B cell (primary cell): ENCODE measurements around the gene DNAAF5. TPM values are rescaled to one million over a fixed set of nuclear protein-coding genes. Genes with fewer than 3 reads are reported as not detected.

Experiments
- ATAC-seq: fragments of 200-7000 bp; cut with Tn5 transposase; one replicate; pipeline ENCODE4 v1.10.0; 2021; ENCODE audit warnings: low read depth, mild to moderate bottlenecking, moderate number of reproducible peaks, moderate library complexity
- CTCF ChIA-PET: fragments of 350-600 bp; sonication (Branson Sonifier 250); formaldehyde crosslinking; loops from one replicate; lab custom pipeline; 2021; ENCODE audit warnings: antibody characterized with exemption, inconsistent platforms; lab: Charles Lee
- POLR2A ChIA-PET: fragments of 350-600 bp; sonication (Branson Sonifier 250); formaldehyde crosslinking; loops from one replicate; lab custom pipeline; 2021; ENCODE audit warnings: antibody characterized with exemption; lab: Charles Lee
- DNase-seq: peaks from one replicate; pipeline ENCODE4 v3.0.0; 2013
- H2AFZ ChIP-seq: 2 replicates; pipeline ENCODE4 v1.6.1; 2012; ENCODE audit warnings: mild to moderate bottlenecking, low read depth, low read length; ENCODE audit not compliant: insufficient read depth, poor library complexity, severe bottlenecking
- H3K27ac ChIP-seq, 2 donors: 1 replicate in 1 of 2; 2 replicates in 1 of 2; pipeline ENCODE4 v1.5.1; 2012 to 2013; ENCODE audit warnings: low read length in 2 of 2, mild to moderate bottlenecking in 2 of 2, moderate library complexity in 1 of 2
- H3K27me3 ChIP-seq, 4 experiments: fragments of 200-600 bp in 1 of 4; sonication (generic) in 1 of 4; replicated peaks in 1 of 4; 1 replicate in 2 of 4; 2 replicates in 2 of 4; pipeline versions ENCODE4 v1.6.1 to v1.7.0; 2013 to 2016; ENCODE audit warnings: low read length in 3 of 4, mild to moderate bottlenecking in 2 of 4, mixed read lengths in 1 of 4, moderate library complexity in 1 of 4; ENCODE audit not compliant: insufficient read depth in 4 of 4, control insufficient read depth in 3 of 4; ENCODE audit errors: control extremely low read depth in 1 of 4
- H3K36me3 ChIP-seq, 2 experiments: replicated peaks in 1 of 2; 1 replicate in 1 of 2; 2 replicates in 1 of 2; pipeline versions ENCODE4 v1.6.1 to v1.7.1; 2013; ENCODE audit warnings: low read length in 1 of 2; ENCODE audit not compliant: insufficient read depth in 2 of 2, control insufficient read depth in 1 of 2; ENCODE audit errors: control extremely low read depth in 1 of 2, extremely low read depth in 1 of 2
- H3K4me1 ChIP-seq, 2 donors: fragments of 200-600 bp in 1 of 2; sonication (generic) in 1 of 2; 1 replicate in 1 of 2; 2 replicates in 1 of 2; pipeline versions ENCODE4 v1.5.1 to v1.6.1; 2013 to 2017; ENCODE audit warnings: low read length in 2 of 2; ENCODE audit not compliant: control insufficient read depth in 2 of 2, insufficient read depth in 2 of 2
- H3K4me2 ChIP-seq: replicated peaks from 2 replicates; pipeline ENCODE3; 2012; ENCODE audit warnings: mild to moderate bottlenecking, low read depth, low read length; ENCODE audit not compliant: poor library complexity, severe bottlenecking
- H3K4me3 ChIP-seq, 5 experiments: fragments of 200-600 bp in 1 of 5; sonication (generic) in 1 of 5; 1 replicate in 3 of 5; 2 replicates in 2 of 5; pipeline versions ENCODE4 v1.5.1 to v1.7.0; 2011 to 2016; ENCODE audit warnings: low read length in 4 of 5, mild to moderate bottlenecking in 4 of 5, low read depth in 2 of 5, control low read depth in 1 of 5, moderate library complexity in 1 of 5; ENCODE audit not compliant: insufficient read depth in 1 of 5; ENCODE audit errors: control extremely low read depth in 1 of 5, extremely low read depth in 1 of 5
- H3K79me2 ChIP-seq: fragments of 200-600 bp; sonication (generic); one replicate; pipeline ENCODE4 v1.6.0; 2016; ENCODE audit warnings: low read length; ENCODE audit not compliant: control insufficient read depth, insufficient read depth
- H3K9ac ChIP-seq: fragments of 200-600 bp; sonication (generic); 2 replicates; pipeline ENCODE4 v1.6.1; 2017; ENCODE audit warnings: mild to moderate bottlenecking, low read length, moderate library complexity
- H3K9me3 ChIP-seq, 3 donors: one replicate each; pipeline versions ENCODE4 v1.6.1 to v1.7.1; 2013; ENCODE audit warnings: low read length in 2 of 3; ENCODE audit not compliant: control insufficient read depth in 2 of 3, insufficient read depth in 1 of 3; ENCODE audit errors: control extremely low read depth in 1 of 3
- H4K20me1 ChIP-seq: 2 replicates; pipeline ENCODE4 v1.6.0; 2012; ENCODE audit warnings: mild to moderate bottlenecking, low read length; ENCODE audit not compliant: insufficient read depth, control insufficient read depth, poor library complexity, severe bottlenecking
- H3K27ac Mint-ChIP-seq: one replicate; pipeline ENCODE4 v1.8.0; 2021; ENCODE audit warnings: mixed read lengths
- H3K27me3 Mint-ChIP-seq: one replicate; pipeline ENCODE4 v1.8.0; 2021; ENCODE audit warnings: mixed read lengths
- H3K4me1 Mint-ChIP-seq: one replicate; pipeline ENCODE4 v1.8.0; 2021; ENCODE audit warnings: mixed read lengths
- H3K4me3 Mint-ChIP-seq: one replicate; pipeline ENCODE4 v1.8.0; 2021; ENCODE audit warnings: mixed read lengths
- H3K9me3 Mint-ChIP-seq: one replicate; pipeline ENCODE4 v1.8.0; 2022; ENCODE audit warnings: mixed read lengths; ENCODE audit not compliant: insufficient read depth
- EZH2 ChIP-seq: IDR thresholded peaks from 2 replicates; pipeline ENCODE4 v1.6.1; 2012; ENCODE audit warnings: borderline replicate concordance, low read depth, mild to moderate bottlenecking, moderate library complexity, low read length; ENCODE audit not compliant: insufficient read depth, poor library complexity, severe bottlenecking
- WGBS: methylation state at CpG from one replicate; pipeline ENCODE4 v1.1.5; 2013; ENCODE audit warnings: missing lambda C conversion rate; ENCODE audit not compliant: insufficient coverage; 5-methylcytosine and 5-hydroxymethylcytosine counted together
- intact Hi-C: fragments of 100-400 bp; cut with micrococcal nuclease; formaldehyde crosslinking; loops from one replicate; pipeline ENCODE4 v1.10.0; 2022
- polyA plus RNA-seq: library from polyadenylated mRNA; depleted of rRNA; stranded (reverse); fragments of >200 nt; gene quantifications from 2 replicates; pipeline ENCODE4 v1.2.3, GENCODE V29; 2012
- total RNA-seq, 2 donors: library from RNA; stranded (reverse); fragments of 120-200 nt in 1 of 2; gene quantifications; 1 replicate in 1 of 2; 2 replicates in 1 of 2; pipeline versions ENCODE4 v1.2.3 to v1.2.4, GENCODE V29; 2013 to 2022
- TF ChIP-seq, protein P1 (sequence below): fragments of 200-600 bp; IDR thresholded peaks from one replicate; pipeline ENCODE4 v1.8.0; 2022; ENCODE audit warnings: antibody characterized with exemption, mild to moderate bottlenecking

Gene DNAAF5
- total and polyA plus RNA-seq, 2 donors (not counting 1 experiment from before 2014, with no cell fraction given), result 18.0 to 21.4 TPM

DNA sequence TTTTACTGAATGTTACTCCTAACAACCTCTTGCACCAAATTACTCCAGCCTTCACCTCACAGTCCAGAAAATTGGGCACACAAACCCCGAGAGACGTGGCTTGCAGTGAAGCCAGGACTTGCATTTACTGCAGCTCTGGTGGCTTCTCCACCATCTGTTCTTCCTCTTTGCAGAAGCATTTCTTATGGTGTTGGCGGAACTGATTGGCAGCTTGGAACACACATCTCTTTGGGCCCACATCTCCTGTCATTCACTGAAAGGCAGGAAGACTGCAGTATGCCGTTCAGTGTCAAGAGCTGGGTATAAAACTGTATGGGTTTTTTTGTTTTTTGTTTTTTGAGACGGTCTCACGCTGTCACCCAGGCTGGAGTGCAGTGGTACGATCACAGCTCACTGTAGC lies 38.9 kb downstream of the DNAAF5 start:
- intact Hi-C loops, result no loop called here

DNA sequence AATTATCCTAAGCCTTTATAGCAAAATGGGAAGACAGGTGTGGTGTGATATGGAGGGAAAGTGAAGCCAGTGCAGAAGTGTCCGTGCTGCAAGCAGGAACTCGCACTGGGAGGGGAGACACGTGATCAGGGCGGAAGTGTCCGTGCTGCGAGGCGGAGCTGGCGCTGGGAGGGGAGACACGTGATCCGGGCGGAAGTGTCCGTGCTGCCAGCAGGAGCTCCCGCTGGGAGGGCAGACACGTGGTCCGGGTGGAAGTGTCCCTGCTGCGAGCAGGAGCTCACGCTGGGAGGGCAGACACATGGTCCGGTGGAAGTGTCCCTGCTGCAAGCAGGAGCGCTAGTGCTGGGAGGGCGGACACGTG lies 41.1 kb downstream of the DNAAF5 start:
- no peaks in the 10 kb centered on the region for H3K79me2 ChIP-seq
- TF ChIP-seq EZH2, result no peak
- TF ChIP-seq, protein P1, sequence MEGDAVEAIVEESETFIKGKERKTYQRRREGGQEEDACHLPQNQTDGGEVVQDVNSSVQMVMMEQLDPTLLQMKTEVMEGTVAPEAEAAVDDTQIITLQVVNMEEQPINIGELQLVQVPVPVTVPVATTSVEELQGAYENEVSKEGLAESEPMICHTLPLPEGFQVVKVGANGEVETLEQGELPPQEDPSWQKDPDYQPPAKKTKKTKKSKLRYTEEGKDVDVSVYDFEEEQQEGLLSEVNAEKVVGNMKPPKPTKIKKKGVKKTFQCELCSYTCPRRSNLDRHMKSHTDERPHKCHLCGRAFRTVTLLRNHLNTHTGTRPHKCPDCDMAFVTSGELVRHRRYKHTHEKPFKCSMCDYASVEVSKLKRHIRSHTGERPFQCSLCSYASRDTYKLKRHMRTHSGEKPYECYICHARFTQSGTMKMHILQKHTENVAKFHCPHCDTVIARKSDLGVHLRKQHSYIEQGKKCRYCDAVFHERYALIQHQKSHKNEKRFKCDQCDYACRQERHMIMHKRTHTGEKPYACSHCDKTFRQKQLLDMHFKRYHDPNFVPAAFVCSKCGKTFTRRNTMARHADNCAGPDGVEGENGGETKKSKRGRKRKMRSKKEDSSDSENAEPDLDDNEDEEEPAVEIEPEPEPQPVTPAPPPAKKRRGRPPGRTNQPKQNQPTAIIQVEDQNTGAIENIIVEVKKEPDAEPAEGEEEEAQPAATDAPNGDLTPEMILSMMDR, result no peak
- intact Hi-C loops, result no loop called here
- ChIA-PET CTCF (interaction anchor here (0.8 kb wide), 1 partner anchor 408 kb away, joined by 3 read pairs; no protein-coding TSS in a partner anchor), POLR2A (interaction anchor here (0.6 kb wide), 1 partner anchor 398 kb away, joined by 3 read pairs; no protein-coding TSS in a partner anchor)
- no peak overlapping the region for H3K27ac ChIP-seq
- peaks cover 0 to 30% of the 10 kb centered on the region in 2 experiments for H3K36me3 ChIP-seq
- ATAC-seq (no peak), DNase-seq (no peak)
- H3K9me3 ChIP-seq, result no peaks in the 10 kb centered on the region
- no peaks in the 10 kb centered on the region for H3K4me1 ChIP-seq
- no peaks in the 10 kb centered on the region for H4K20me1 ChIP-seq
- H3K9ac ChIP-seq, result no peak overlapping the region
- no peaks in the 10 kb centered on the region for H3K4me1 Mint-ChIP-seq
- H3K4me3 ChIP-seq, result no peak overlapping the region
- no peak overlapping the region for H3K4me2 ChIP-seq
- no peak overlapping the region for H2AFZ ChIP-seq
- 92% methylated on average over 21 of the region's 21 CpGs for WGBS
- no peaks in the 10 kb centered on the region for H3K27me3 Mint-ChIP-seq
- H3K27me3 ChIP-seq, result no peaks in the 10 kb centered on the region
- H3K4me3 Mint-ChIP-seq, result no peak overlapping the region
- no peak overlapping the region for H3K27ac Mint-ChIP-seq
- no peaks in the 10 kb centered on the region for H3K9me3 Mint-ChIP-seq

More for the DNA sequence above, 38.9 kb downstream of the DNAAF5 start:
- POLR2A ChIA-PET, result no interaction called here
- DNase-seq (no peak), ATAC-seq (no peak)
- TF ChIP-seq, protein P1, result no peak
- TF ChIP-seq EZH2, result no peak
- no peak overlapping the region for H3K27ac Mint-ChIP-seq
- CTCF ChIA-PET, result no interaction called here
- H2AFZ ChIP-seq, result no peak overlapping the region
- H4K20me1 ChIP-seq, result no peaks in the 10 kb centered on the region
- H3K79me2 ChIP-seq, result no peaks in the 10 kb centered on the region
- H3K9me3 ChIP-seq, result no peaks in the 10 kb centered on the region
- no peak overlapping the region for H3K4me3 Mint-ChIP-seq
- peaks cover 0 to 27% of the 10 kb centered on the region in 2 experiments for H3K36me3 ChIP-seq
- WGBS, result 100% methylated on average over 6 of the region's 7 CpGs
- H3K9me3 Mint-ChIP-seq, result no peaks in the 10 kb centered on the region
- H3K4me1 ChIP-seq, result no peaks in the 10 kb centered on the region
- H3K9ac ChIP-seq, result no peak overlapping the region
- H3K4me1 Mint-ChIP-seq, result no peaks in the 10 kb centered on the region
- no peaks in the 10 kb centered on the region for H3K27me3 ChIP-seq
- no peak overlapping the region for H3K4me3 ChIP-seq
- H3K4me2 ChIP-seq, result no peak overlapping the region
- H3K27ac ChIP-seq, result no peak overlapping the region
- no peaks in the 10 kb centered on the region for H3K27me3 Mint-ChIP-seq
